ENCODE results near the gene METTL27.

GRCh38 chr7:73876973-73877372, 34.7 kb upstream of the METTL27 start:
- no peak for TF ChIP-seq EZH2 (IDR thresholded peaks at IDR 0.05; ENCODE audit: low read depth, unreplicated experiment)
- no peak for TF ChIP-seq NANOG (IDR thresholded peaks at IDR 0.05; ENCODE audit: borderline replicate concordance)
- TF ChIP-seq CTCF (conservative IDR thresholded peaks at IDR 0.05; ENCODE audit: low read depth in 2 of 2) = no peak
- no peak for TF ChIP-seq REST (IDR thresholded peaks at IDR 0.05; ENCODE audit: unreplicated experiment)
- TF ChIP-seq CREB1 (CRISPR knock-in tag; IDR thresholded peaks at IDR 0.05; ENCODE audit: low read depth) = no peak
- no peak for TF ChIP-seq EZH2phosphoT487 (IDR thresholded peaks at IDR 0.05; ENCODE audit: unreplicated experiment)
- TF ChIP-seq STAT1 (IDR thresholded peaks at IDR 0.05; ENCODE audit: unreplicated experiment) = no peak
- no peak for TF ChIP-seq POLR2AphosphoS5 (IDR thresholded peaks at IDR 0.05; ENCODE audit: low read depth)
